ENCODE results near the gene EFEMP2.
"Not testable (repeated sequence)": the region's sequence is repeated elsewhere in the genome, so short reads cannot be mapped to it uniquely, and the experiment has no call there.

Gene EFEMP2

DNA sequence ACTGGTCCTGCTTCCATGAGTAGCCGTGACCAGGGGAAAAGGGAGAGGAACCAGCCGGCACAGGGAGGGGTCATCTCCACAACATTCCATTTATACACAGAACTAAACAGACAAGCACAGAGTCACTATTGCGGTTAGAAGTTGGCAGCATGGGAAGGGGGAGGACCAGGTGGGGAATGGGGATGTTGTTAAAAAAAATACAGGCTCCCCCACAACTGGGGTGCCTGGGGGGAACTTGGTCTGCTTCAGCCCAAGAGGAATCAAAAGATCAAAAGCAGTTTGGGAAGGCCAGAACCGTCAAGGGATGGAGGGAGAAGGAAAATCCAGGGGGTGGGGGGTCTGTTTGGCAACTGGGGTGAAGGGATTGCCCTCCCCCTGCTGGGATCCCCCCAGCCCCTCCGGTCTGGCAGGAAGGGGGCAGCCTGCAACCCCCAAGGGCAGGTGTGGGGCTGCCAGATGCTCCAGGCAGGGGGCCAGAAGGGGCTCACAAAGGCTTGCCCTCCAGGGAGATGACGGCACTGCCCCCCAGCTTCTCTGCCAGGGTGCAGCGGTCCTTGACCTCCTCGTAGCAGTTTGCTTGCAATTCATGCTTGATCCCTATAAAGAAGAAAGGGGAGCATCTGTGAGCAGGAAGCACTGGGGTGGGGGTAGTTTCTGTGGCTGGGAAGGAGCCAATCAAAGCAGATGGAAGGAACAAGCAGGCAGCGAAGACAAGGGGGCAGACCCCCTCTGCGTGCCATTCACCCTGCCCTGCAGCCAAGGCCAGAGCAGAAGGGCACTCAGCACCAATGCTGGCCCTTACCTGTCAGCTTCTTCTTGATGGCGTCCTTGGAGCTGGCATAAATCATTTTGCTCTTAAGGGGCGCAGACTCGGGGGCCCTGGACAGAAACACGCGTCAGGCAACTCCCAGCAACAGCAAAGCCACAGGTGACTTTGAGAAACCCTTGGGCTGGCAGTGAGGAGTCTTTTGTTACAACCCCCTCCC lies 17.5 kb downstream of the EFEMP2 start:
- DNase-seq (ENCODE audit: low spot score), result no peak

DNA sequence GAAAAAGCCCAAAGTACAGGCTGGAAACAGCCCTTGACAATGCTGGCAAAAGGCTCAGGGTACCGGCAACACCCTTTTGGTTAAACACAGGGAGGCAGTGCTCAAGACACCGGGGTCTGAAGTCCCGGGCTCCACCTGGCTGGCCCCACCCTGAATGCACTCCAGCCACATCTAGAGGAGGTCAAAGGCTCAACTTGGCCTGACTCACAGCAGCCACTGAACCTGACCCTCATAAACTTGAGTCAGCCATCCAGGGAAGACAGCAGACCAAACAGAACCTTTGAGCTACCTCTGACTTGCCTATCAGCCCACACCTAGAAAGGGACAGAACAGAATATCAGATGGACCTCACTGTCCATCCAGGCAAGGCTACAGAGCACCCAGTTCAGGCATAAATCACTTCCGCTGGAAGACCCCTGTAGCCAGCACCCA lies 18.4 kb downstream of the EFEMP2 start:
- DNase-seq (ENCODE audit: low spot score), result no peak

GRCh38 chr11:65853246-65853979 lies 19.2 kb downstream of the EFEMP2 start:
- DNase-seq (ENCODE audit: low spot score), result no peak

GRCh38 chr11:65852508-65853245 lies 19.9 kb downstream of the EFEMP2 start:
- DNase-seq (ENCODE audit: low spot score), result no peak

DNA sequence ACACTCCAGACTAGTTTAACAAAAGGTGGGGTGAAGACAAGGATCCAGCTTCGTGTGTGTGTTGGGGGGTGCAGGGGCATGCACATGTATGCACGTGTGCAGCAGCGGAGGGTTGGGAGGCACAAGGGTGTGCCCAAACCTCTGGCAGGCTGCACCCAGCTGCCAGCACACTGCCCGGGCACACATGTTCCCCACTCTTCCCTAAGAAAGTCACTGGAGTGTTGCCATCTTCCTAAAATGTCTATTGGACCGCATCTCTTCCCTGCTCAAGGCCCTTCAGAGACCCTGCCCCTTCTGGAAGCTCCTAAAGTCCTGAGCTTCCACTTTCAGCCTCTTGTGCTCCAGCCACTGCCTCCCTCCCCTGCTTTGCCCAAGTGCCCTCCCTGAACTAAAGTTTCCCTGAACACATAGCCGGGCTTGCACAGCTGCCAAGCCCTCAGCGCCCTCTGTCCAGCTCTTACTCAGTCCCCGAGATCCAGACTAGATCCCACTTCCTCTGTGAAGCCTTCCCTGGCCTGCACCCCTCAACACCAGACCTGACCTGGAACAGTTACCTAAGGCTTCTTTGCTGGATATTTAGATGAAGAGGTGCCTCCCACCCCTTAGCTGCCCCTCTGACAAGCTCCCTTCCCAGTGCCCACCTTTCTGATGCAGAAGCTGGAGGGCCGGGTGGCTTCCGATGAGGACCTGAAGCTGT lies 20.6 kb downstream of the EFEMP2 start:
- no peak for DNase-seq (ENCODE audit: low spot score)

DNA sequence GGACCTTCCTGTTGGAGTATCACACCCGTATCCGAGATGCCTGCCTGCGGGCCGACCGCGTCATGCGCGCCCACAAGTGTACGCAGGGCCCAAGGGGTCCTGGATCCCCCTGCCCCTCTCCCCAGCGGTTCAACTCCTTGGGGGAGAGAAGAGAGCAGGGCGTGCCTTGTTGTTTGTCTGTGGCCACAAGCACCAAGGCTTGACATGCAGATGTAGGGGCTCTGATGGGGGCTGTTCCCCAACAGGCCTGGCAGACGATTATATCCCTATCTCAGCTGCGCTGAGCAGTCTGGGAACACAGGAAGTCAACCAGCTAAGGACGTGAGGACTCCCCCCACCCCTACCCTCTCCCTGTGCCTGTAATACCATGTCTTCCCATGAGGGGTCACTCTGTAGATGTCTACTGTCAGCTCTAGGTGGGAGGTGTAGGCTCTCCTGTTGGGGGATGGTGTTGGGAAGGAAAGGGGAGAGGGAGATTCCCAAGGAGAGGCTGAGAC lies 21.5 kb downstream of the EFEMP2 start:
- peak; percentile 85 for DNase-seq (ENCODE audit: low spot score)

DNA sequence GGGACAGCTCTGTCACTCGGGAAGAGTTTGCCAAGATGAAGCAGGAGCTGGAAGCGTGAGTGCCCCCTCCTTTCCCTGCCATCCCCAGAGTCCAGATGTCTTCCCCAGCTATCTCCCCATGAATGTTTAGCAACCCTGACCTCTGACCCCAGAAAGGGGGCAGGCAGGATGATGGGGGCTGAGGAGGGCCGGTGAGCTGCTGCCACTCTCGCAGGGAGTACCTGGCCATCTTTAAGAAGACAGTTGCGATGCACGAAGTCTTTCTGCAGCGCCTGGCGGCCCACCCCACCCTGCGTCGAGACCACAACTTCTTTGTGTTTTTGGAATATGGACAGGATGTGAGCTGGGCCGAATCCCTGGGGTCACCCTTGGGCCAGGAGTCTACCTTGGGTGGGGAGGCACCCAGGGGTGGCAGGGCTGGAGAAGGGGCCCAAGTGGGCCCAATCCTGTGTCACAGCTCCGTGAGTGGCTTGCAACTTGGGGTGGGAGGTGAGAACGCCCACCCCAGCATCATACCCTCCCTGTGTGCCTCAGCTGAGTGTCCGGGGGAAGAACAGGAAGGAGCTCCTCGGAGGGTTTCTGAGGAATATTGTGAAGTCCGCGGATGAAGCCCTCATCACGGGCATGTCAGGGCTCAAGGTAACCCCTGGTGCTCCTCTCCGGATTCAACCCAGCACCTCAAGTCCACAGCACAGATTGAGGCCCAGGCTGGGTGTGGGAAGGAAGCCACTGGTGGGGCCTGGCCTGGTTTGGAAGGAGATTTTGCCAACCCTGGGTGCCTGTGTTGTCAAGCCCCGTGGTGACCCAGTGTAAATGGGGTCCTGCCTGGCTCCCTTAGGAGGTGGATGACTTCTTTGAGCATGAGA lies 22.1 kb downstream of the EFEMP2 start:
- DNase-seq (ENCODE audit: low spot score), result no peak

- DNase-seq (ENCODE audit: low spot score), result no peak
Observed at GRCh38 chr11:65849771-65850216, 22.8 kb downstream of the EFEMP2 start.

- no peak for DNase-seq (ENCODE audit: low spot score)
Observed at GRCh38 chr11:65849366-65849765, 23.2 kb downstream of the EFEMP2 start.

GRCh38 chr11:65848693-65849092 lies 23.9 kb downstream of the EFEMP2 start:
- DNase-seq (ENCODE audit: low spot score), result not testable (repeated sequence)

GRCh38 chr11:65847746-65848145 lies 24.9 kb downstream of the EFEMP2 start:
- DNase-seq (ENCODE audit: low spot score), result no peak

- no peak for DNase-seq (ENCODE audit: low spot score)
Observed at GRCh38 chr11:65844231-65844872, 28.2 kb downstream of the EFEMP2 start.

DNA sequence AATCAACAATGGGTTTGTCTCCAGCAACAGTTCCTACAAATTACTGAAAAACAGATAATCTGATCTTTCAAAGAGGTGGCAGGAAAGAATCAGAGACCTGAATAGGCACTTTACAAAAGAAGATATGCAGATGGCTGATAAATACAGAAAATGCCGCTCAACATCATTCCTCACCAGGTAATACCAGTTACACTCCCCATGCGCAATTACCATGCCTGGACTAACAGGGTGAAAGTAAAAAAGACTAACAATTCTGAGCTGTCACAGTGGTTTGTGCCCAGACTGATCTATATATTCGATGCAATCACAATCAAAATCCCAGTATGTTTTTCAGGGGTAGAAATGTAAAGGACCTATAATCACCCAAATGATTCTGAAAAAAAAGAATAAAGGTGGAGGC lies 28.8 kb downstream of the EFEMP2 start:
- DNase-seq (ENCODE audit: low spot score), result no peak

DNA sequence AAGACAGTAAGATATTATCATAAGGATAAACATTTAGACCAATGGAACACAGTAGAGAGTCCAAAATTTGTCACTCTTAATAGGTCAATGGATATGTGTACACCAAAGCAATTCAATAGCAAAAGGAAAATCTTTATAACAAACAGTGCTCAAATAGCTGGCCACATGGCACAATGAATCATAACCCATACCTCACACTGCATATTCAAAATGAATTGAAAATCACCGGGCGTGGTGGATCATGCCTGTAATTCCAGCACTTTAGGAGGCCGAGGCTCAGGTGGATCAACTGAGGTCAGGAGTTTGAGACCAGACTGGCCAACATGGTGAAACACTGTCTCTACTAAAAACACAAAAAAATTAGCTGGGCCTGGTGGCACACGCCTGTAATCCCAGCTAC lies 30.5 kb downstream of the EFEMP2 start:
- DNase-seq (ENCODE audit: low spot score), result no peak

DNA sequence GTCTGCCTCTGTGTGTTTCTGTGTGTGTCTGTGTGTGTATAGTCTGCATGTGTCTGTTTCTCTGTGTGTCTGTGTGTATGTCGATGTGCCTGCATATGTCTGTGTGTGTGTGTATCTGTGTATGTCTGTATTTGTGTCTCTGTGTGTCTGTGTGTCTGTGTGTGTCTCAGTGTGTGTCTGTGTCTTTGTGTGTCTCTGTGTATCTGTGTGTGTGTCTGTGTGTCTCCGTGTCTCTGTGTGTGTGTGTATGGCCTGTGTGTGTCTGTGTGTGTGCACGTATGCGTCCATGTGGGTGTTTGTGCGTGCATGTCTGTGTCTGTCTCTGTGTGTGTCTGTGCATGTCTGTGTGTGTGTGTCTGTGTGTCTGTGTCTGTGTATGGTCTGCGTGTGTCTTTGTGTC lies 38.4 kb downstream of the EFEMP2 start:
- DNase-seq (ENCODE audit: low spot score), result no peak

GRCh38 chr11:65833297-65834030 lies 39.1 kb downstream of the EFEMP2 start, which contains the start of gene SNX32:
TSS of gene SNX32 (plus strand) at chr11:65833963. CDS start at chr11:65834066, 103 bp downstream.
- DNase-seq (ENCODE audit: low spot score), result peak; percentile 97

GRCh38 chr11:65832231-65832630 lies 40.4 kb downstream of the EFEMP2 start:
- not testable (repeated sequence) for DNase-seq (ENCODE audit: low spot score)

- DNase-seq (ENCODE audit: low spot score), result peak; percentile 9
Observed at GRCh38 chr11:65829459-65829858, 43.1 kb downstream of the EFEMP2 start.

Measured in iPS-NIHi11 (cell line).